SJSA1 (cell line): ENCODE measurements around the gene FAM120C. TPM values are rescaled to one million over a fixed set of nuclear protein-coding genes. Genes with fewer than 3 reads are reported as not detected.
A peak's percentile ranks its signal among the peaks of the same experiment; 100 is the strongest.

ENCODE experiments used
- DNase-seq, 2 experiments: peaks; one replicate each; pipeline ENCODE4 v3.0.0-alpha.2; 2015 to 2020; ENCODE audit warnings: low spot score in 2 of 2, low read depth in 1 of 2
- H3K27ac ChIP-seq: fragments of 250-450 bp; sonication (Bioruptor Pico); 2 replicates; pipeline ENCODE4 v1.5.1; 2020; ENCODE audit warnings: mild to moderate bottlenecking, moderate library complexity
- H3K27me3 ChIP-seq: fragments of 250-450 bp; sonication (Bioruptor Pico); replicated peaks from 2 replicates; pipeline ENCODE4 v1.5.1; 2020; ENCODE audit warnings: mild to moderate bottlenecking, moderate library complexity
- H3K36me3 ChIP-seq: fragments of 250-450 bp; sonication (Bioruptor Pico); 2 replicates; pipeline ENCODE4 v1.5.1; 2020; ENCODE audit warnings: mild to moderate bottlenecking
- H3K4me1 ChIP-seq: fragments of 250-450 bp; sonication (Bioruptor Pico); replicated peaks from 2 replicates; pipeline ENCODE4 v1.6.1; 2021; ENCODE audit warnings: mild to moderate bottlenecking
- H3K4me3 ChIP-seq: fragments of 250-450 bp; sonication (Bioruptor Pico); 2 replicates; pipeline ENCODE4 v1.5.1; 2020; ENCODE audit warnings: mild to moderate bottlenecking
- H3K9me3 ChIP-seq: fragments of 250-450 bp; sonication (Bioruptor Pico); replicated peaks from 2 replicates; pipeline ENCODE4 v1.5.1; 2020; ENCODE audit warnings: mild to moderate bottlenecking
- total RNA-seq: library from RNA; depleted of rRNA; stranded (reverse); fragments of >200 nt; shearing (Covaris generic); gene quantifications from 2 replicates; pipeline ENCODE4 v1.2.3, GENCODE V29; 2014

The FAM120C gene
- total RNA-seq, 1 experiment from 2014 or later = 4.4 TPM

DNA sequence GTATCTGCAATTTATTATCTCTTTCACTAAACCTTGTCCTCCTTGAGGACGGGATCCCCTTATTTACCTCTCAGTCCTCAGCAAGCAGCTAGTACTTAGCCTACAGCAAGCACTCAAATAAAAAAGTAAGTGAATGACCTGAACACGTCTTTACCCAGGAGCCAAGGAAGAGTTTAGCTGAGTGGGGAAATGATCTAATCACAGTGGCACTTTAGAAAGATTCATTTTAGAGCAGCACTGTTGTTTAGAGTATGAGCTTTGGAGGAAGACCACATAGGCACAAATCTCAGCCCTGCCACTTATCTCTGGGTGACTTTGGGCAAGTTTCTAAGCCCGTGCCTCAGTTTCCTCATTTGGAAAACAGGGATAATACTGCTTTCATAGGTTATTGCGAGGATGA, 2.7 kb downstream of the FAM120C start:
- Histone ChIP-seq H3K4me3 (peak overlapping the region; percentile 58), H3K27me3 (no peaks in the 10 kb centered on the region), H3K27ac (peak overlapping the region; percentile 49), H3K36me3 (peaks cover 13% of the 10 kb centered on the region; the same call in 1 of the 2 replicates), H3K9me3 (no peaks in the 10 kb centered on the region), H3K4me1 (peaks cover 41% of the 10 kb centered on the region)
- peak in 1 of 2 experiments; percentile 36 for DNase-seq

DNA sequence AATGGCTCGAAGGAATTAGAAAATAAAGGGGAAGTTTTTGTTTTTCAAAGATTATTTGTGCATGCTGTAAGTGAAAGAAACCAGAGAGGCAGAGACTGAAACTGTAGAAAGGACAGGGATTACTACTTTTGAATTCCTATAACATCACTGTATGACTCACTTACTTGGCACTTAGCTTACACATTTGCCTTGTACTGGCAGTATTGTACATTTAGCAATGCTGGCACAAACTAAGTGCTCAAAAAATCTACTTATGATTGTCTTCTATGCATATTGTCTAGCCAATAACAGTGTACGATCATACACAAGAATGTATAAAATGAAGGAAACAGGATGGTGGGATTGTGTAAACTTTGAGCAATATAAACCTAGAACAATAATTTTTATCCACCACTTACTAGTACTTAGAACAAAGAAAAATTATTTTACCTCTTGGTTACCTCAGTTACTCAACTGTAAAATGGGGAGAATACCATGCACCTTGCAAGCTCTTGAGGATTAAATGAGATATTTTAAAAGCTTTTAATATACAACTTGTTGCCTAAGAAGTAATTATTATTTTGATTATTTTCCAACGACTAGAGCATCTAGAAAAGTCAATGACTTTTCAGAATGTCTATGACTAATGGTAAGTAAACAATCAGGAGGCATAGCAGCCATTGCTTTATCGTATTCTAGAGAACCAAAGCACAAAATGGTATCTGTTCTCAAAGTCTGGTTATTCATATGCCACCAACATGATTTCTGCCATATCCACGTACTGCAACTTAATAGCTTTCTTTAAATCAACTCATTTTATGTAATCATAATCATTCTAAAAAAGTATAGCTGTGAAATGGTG, 4.7 kb downstream of the FAM120C start:
- H3K9me3 ChIP-seq = no peaks in the 10 kb centered on the region
- H3K27me3 ChIP-seq = no peaks in the 10 kb centered on the region
- H3K27ac ChIP-seq = peak overlapping the region; percentile 78
- no peak overlapping the region for H3K4me3 ChIP-seq
- H3K4me1 ChIP-seq = peaks cover 37% of the 10 kb centered on the region
- peak in 1 of 2 experiments; percentile 54 for DNase-seq
- peaks cover 13% of the 10 kb centered on the region; the same call in 1 of the 2 replicates for H3K36me3 ChIP-seq

DNA sequence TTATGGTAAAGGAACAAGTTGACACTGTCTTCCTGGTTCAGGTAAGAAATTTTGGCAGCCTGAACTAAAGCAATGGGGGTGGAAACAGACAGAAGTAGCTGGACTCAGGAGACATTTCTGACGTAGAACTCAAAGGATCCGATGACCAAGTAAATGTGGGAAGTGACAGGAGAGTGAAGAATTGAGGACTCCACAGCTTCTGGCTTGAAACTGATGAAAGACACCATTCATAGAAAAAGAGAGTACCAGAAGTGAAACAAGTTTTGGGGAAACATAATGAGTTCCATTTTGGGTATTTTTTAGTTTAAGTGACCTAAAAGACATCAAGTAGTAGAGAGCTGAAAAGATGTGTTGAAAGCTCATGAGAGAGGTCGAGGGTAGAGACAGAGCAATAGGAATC, 5.7 kb downstream of the FAM120C start:
- Histone ChIP-seq H3K9me3 (no peaks in the 10 kb centered on the region), H3K27ac (peak overlapping the region; percentile 78), H3K4me3 (no peak overlapping the region), H3K4me1 (peaks cover 37% of the 10 kb centered on the region), H3K36me3 (peaks cover 13% of the 10 kb centered on the region; the same call in 1 of the 2 replicates), H3K27me3 (no peaks in the 10 kb centered on the region)
- DNase-seq = no peak

DNA sequence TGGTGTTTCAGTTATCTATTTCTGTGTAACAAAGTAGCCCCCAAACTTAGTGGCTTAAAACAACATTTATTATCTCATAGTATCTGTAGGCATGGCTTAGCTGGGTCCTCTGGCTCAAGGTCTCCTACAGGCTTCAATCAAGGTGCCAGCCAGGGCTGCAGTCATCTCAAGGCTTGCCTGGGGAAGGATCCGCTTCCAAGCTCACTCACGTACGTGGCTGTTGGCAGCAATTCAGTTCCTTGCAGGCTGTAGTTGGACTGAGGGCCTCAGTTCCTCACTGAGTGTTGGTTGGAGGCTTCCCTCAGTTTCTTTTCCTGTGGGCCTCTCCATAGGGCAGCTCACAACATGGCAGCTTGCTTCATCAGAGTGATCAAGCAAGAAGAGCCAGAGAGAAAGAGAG, 9.3 kb downstream of the FAM120C start:
- H3K9me3 ChIP-seq = no peaks in the 10 kb centered on the region
- H3K27ac ChIP-seq = no peak overlapping the region
- peaks cover 13% of the 10 kb centered on the region for H3K4me1 ChIP-seq
- DNase-seq = no peak
- H3K36me3 ChIP-seq = peaks cover 13% of the 10 kb centered on the region; the same call in 1 of the 2 replicates
- H3K27me3 ChIP-seq = no peaks in the 10 kb centered on the region
- no peak overlapping the region for H3K4me3 ChIP-seq

DNA sequence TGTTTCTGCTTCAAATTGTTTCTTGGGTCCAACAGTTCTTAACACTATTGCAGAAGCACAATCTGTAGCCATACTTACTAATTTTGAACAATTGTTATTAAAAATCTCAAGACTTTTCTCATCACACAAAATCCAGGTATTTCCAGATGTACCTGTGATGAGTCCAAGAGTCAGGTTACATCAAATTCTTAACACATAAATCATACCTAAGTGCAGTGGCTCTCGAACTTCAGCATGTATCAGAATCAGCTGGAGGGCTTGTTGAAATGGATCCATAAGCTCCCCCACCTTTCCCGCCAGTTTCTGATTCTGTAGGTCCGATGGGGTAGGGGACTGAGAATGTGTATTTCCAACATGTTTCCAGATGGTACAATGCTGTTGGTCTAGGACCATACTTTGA, 10.6 kb downstream of the FAM120C start:
- H3K27me3 ChIP-seq = no peaks in the 10 kb centered on the region
- H3K27ac ChIP-seq = no peak overlapping the region
- no peaks in the 10 kb centered on the region for H3K9me3 ChIP-seq
- no peak for DNase-seq
- no peak overlapping the region for H3K4me3 ChIP-seq
- H3K36me3 ChIP-seq = peaks cover 13% of the 10 kb centered on the region; the same call in 1 of the 2 replicates
- peaks cover 6% of the 10 kb centered on the region for H3K4me1 ChIP-seq

DNA sequence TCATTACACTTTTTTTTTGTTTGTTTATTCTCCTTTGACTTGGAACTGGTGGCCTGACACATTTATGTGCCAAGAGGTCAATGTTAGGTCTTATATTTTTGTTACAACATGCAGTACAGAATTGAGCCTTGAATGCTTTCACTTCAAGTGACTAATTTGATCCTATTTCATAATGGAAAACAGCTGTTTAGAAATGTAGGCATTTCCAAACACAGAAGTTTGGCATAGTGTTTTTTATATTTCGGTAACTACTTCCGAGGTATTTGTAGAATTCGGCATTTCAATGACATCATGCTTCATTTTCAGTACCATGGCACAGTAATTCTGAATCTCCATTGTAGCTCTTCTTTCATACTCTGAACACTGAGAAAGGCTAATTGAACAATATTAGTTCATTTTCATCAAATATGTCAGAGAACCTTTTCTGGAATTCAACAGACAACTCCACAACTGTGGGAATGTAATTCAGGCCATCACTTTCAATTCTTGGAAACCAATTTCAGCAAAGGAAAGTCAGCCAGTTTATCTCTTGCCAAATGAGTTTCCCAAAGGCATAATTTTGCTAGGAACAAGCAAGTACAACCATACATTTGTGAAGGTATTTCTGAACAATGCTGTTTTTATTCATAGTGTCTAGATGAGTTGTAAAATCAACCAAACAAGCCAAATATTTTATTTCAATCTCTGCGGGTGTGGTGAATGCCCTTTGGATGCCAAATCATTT, 11.4 kb downstream of the FAM120C start:
- Histone ChIP-seq H3K9me3 (no peaks in the 10 kb centered on the region), H3K36me3 (0 out of 2 replicates have a peak, but pooled peaks cover 5% of the 10 kb centered on the region), H3K27ac (no peak overlapping the region), H3K4me3 (no peak overlapping the region), H3K27me3 (no peaks in the 10 kb centered on the region), H3K4me1 (no peaks in the 10 kb centered on the region)
- no peak for DNase-seq

DNA sequence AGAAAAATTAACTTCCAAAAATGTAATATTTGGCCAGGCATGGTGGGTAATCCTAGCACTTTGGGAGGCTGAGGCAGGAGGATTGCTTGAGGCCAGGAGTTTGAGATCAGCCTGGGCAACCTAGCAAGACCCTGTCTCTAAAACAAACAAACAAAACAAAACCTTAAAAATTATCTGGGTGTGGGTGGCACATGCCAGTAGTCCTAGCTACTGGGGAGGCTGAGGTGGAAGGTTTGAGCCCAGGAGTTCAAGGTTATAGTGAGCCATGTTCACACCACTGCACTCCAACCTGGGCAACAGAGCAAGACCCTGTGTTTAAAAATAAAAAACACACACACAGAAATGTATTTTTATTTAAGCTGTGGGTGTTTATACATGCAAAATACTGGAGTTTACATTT, 12.0 kb downstream of the FAM120C start:
- no peak overlapping the region for H3K4me3 ChIP-seq
- no peaks in the 10 kb centered on the region for H3K9me3 ChIP-seq
- no peaks in the 10 kb centered on the region for H3K27me3 ChIP-seq
- 0 out of 2 replicates have a peak, but pooled peaks cover 5% of the 10 kb centered on the region for H3K36me3 ChIP-seq
- H3K4me1 ChIP-seq = no peaks in the 10 kb centered on the region
- H3K27ac ChIP-seq = no peak overlapping the region
- no peak for DNase-seq

DNA sequence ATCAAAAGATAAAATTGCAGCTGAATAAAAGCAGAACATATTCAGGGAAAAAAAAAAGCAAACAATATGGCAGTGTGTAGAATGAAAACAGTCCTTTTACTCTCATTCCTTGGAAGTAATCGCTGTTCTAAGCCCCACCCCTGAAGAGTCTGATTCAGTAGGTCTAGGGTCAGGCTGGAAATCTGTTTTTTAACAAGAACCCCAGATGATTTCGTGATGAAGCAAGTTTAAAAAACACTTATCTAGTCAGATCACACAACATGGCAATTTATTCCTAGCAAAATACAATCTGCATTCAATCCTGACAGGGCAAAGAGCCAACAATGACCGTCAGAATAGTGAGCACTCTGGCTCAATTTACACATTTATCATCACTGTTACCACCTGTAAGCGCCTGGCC, 16.1 kb downstream of the FAM120C start:
- no peaks in the 10 kb centered on the region for H3K27me3 ChIP-seq
- no peaks in the 10 kb centered on the region for H3K36me3 ChIP-seq
- no peak overlapping the region for H3K4me3 ChIP-seq
- no peak overlapping the region for H3K27ac ChIP-seq
- H3K9me3 ChIP-seq = no peaks in the 10 kb centered on the region
- no peak for DNase-seq
- no peaks in the 10 kb centered on the region for H3K4me1 ChIP-seq

DNA sequence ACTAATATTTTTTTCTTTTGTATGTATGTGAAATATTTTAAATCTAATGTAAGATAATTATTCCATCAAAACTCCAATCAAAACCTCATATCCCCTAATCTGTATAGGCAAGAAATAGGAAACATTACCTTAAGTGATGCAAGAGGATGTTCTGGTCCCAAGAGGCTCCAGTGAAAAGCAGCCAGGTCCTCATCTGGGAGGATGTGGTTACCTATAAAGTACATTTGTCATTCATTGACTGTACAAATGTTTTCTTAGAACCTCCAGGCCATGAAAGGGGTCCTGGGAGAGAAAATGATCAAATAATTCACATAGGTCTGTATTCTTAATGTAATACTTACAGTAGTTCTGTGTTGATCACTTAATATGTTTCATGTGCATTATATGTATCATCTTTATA, 25.5 kb downstream of the FAM120C start:
- no peaks in the 10 kb centered on the region for H3K4me1 ChIP-seq
- no peaks in the 10 kb centered on the region for H3K27me3 ChIP-seq
- no peak for DNase-seq
- H3K9me3 ChIP-seq = no peaks in the 10 kb centered on the region
- H3K36me3 ChIP-seq = no peaks in the 10 kb centered on the region
- no peak overlapping the region for H3K4me3 ChIP-seq
- no peak overlapping the region for H3K27ac ChIP-seq

DNA sequence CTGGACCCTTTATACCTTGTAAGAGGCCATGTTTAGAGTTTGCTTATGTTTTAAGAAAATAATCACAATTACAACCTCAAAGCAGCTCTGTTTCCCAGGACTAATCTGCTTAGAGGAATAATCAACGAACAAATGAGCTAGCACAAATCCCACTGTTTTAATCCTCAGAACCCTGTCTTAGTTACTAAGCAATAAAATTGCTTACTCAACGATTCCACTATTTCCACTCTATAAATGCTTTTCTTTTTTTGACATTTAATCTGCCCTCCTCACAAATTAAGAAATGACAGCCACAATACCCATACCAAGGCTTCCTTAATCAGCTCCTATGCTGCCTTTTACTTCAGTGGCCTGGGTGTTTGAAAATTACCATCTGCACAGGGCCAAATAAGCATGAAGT, 48.8 kb downstream of the FAM120C start:
- H3K27ac ChIP-seq = no peak overlapping the region
- DNase-seq = no peak
- H3K9me3 ChIP-seq = no peaks in the 10 kb centered on the region
- H3K27me3 ChIP-seq = no peaks in the 10 kb centered on the region
- no peaks in the 10 kb centered on the region for H3K4me1 ChIP-seq
- no peak overlapping the region for H3K4me3 ChIP-seq
- H3K36me3 ChIP-seq = no peaks in the 10 kb centered on the region

DNA sequence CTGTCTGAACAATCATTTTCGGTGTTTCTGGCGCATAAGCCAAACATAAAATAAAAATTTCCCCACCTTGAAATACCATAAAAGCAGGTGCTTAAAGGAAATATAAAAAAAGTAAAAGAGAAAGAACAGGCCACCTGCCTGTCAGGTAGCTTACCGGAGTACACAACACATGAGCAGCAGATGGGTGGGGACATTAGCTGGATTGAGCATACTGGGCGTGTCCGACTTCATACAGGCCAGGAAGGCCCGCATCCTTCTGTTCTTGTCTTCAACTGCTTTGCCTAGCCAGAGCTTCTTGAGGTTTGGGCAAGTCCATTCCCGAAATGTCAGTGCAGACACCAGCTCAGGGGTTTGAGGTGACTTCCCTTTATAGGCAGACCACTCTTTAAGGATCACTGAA, 66.7 kb downstream of the FAM120C start:
- no peaks in the 10 kb centered on the region for H3K27me3 ChIP-seq
- DNase-seq = no peak
- no peak overlapping the region for H3K27ac ChIP-seq
- H3K4me1 ChIP-seq = no peaks in the 10 kb centered on the region
- no peak overlapping the region for H3K4me3 ChIP-seq
- no peaks in the 10 kb centered on the region for H3K36me3 ChIP-seq
- no peaks in the 10 kb centered on the region for H3K9me3 ChIP-seq

DNA sequence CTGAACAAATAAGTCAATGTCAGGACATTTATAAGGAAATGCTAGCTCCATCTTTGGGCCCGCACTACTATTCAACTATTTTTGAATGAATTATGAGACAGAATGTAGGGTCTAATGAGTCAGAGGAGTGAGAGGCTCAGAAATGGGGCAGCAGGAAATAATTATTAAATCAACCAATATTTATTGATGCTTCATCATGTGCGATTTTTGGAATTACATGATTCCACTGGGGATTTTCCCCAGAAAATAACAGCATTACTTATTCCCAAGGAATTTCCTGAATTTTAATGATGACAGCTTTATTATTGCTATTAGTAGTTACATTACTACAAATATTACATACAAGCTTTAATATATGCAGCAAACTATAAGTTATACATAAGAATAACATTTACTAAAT, 89.5 kb downstream of the FAM120C start:
- Histone ChIP-seq H3K4me1 (no peaks in the 10 kb centered on the region), H3K9me3 (no peaks in the 10 kb centered on the region), H3K36me3 (no peaks in the 10 kb centered on the region), H3K27me3 (no peaks in the 10 kb centered on the region), H3K4me3 (no peak overlapping the region), H3K27ac (no peak overlapping the region)
- DNase-seq = no peak

DNA sequence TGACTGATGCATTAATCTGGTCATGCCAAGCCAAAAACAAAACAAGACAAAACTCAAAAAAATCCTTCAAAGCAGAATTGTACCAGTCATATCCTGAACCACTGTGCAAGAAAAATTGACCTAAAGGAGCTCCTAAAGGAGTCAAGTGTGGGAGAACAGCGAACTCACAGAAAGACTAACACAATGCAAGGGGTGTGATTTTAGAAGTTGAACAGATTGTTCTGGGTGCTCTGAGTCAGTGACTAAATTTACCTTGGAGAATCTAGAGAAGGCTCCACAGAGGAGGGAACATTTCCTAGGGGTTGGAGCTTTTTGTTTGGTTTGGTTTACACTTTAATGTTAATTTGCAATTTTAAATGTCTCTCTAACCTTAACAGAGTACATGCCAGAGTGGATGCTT, 89.9 kb downstream of the FAM120C start:
- Histone ChIP-seq H3K4me1 (no peaks in the 10 kb centered on the region), H3K27me3 (no peaks in the 10 kb centered on the region), H3K4me3 (no peak overlapping the region), H3K9me3 (no peaks in the 10 kb centered on the region), H3K27ac (no peak overlapping the region), H3K36me3 (no peaks in the 10 kb centered on the region)
- no peak for DNase-seq

DNA sequence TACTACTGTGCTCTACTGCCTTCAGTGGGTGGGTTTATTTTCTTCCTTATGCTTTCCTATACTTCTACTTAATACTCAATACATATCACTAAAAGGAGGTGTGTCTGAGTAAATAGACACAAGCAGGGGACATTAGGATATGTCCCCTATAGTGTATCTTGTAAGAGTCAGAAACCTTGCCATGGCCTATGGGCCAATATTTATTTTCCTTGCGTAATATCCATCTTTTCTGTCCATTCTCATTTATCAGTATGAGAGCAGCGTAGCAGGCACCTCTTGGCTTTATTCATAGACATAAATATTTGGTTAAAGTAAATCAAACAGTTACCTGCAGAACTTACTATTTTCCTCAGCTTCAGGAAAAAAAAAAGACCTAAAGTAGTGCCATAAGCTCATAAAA, 92.2 kb downstream of the FAM120C start:
- H3K36me3 ChIP-seq = no peaks in the 10 kb centered on the region

More for the DNA sequence above, 92.2 kb downstream of the FAM120C start:
- H3K4me1 ChIP-seq = no peaks in the 10 kb centered on the region
- no peaks in the 10 kb centered on the region for H3K9me3 ChIP-seq
- no peak overlapping the region for H3K27ac ChIP-seq
- no peak overlapping the region for H3K4me3 ChIP-seq
- DNase-seq = no peak
- no peaks in the 10 kb centered on the region for H3K27me3 ChIP-seq
